Astrocyte (in vitro differentiated cells and primary cell): ENCODE measurements around the gene SYTL3.

ENCODE experiments used
- CTCF ChIP-seq: IDR thresholded peaks from 2 replicates; pipeline ENCODE4 v1.5.1; 2011; ENCODE audit warnings: low read depth, mild to moderate bottlenecking, inconsistent platforms, low read length, moderate library complexity; ENCODE audit not compliant: insufficient read depth
- EZH2 ChIP-seq: IDR thresholded peaks from 2 replicates; pipeline ENCODE4 v1.6.1; 2012; ENCODE audit warnings: mild to moderate bottlenecking, low read length, inconsistent platforms; ENCODE audit not compliant: insufficient read depth

- peak; percentile 61 for TF ChIP-seq CTCF
- TF ChIP-seq EZH2: no peak
Measured at GRCh38 chr6:158793432-158793831, 143.6 kb downstream of the SYTL3 start.
